Tibial nerve (tissue), 4 donors: ENCODE measurements around the gene GBE1. TPM values are rescaled to one million over a fixed set of nuclear protein-coding genes. Genes with fewer than 3 reads are reported as not detected.

ENCODE experiments used
- DNase-seq, 2 donors: peaks; one replicate each; pipeline ENCODE4 v3.0.0-alpha.2; 2019; ENCODE audit warnings: low spot score in 2 of 2
- H3K27ac ChIP-seq, 4 donors: fragments of 200-600 bp; sonication (generic) in 3 of 4; one replicate each; pipeline ENCODE4 v1.5.1; 2017 to 2019; ENCODE audit warnings: mild to moderate bottlenecking in 1 of 4
- H3K27me3 ChIP-seq, 2 donors: fragments of 200-600 bp; sonication (generic) in 1 of 2; one replicate each; pipeline versions ENCODE4 v1.5.1 to v1.6.0; 2017 to 2019
- H3K36me3 ChIP-seq, 3 donors: fragments of 200-600 bp; sonication (generic); one replicate each; pipeline ENCODE4 v1.5.1; 2018 to 2019
- H3K4me1 ChIP-seq, 4 donors: fragments of 200-600 bp; sonication (generic) in 3 of 4; one replicate each; pipeline ENCODE4 v1.5.1; 2017 to 2019
- H3K4me3 ChIP-seq, 4 donors: fragments of 200-600 bp; sonication (generic) in 3 of 4; one replicate each; pipeline ENCODE4 v1.5.1; 2017 to 2019; ENCODE audit warnings: mild to moderate bottlenecking in 1 of 4, moderate library complexity in 1 of 4
- H3K9me3 ChIP-seq, 4 donors: fragments of 200-600 bp; sonication (generic) in 3 of 4; one replicate each; pipeline ENCODE4 v1.5.1; 2017 to 2019
- CTCF ChIP-seq, 5 experiments: fragments of 200-600 bp in 3 of 5; fragments of 450-650 bp in 2 of 5; sonication (generic) in 3 of 5; IDR thresholded peaks; one replicate each; pipeline ENCODE4 v1.5.1; 2016 to 2019; ENCODE audit warnings: antibody characterized with exemption in 5 of 5, mild to moderate bottlenecking in 3 of 5, moderate library complexity in 2 of 5
- EP300 ChIP-seq, 2 donors: sonication (generic); formaldehyde crosslinking; IDR thresholded peaks; one replicate each; pipeline ENCODE4 v1.6.1; 2017; ENCODE audit warnings: antibody characterized with exemption in 2 of 2, mild to moderate bottlenecking in 1 of 2
- POLR2A ChIP-seq, 2 donors: fragments of 450-650 bp; IDR thresholded peaks; one replicate each; pipeline ENCODE4 v1.6.1; 2017; ENCODE audit warnings: antibody characterized with exemption in 2 of 2, mild to moderate bottlenecking in 2 of 2, moderate library complexity in 2 of 2
- WGBS, 2 donors: methylation state at CpG; one replicate each; pipeline ENCODE4 v1.1.5; 2018; 5-methylcytosine and 5-hydroxymethylcytosine counted together
- total RNA-seq, 4 donors: library from RNA; depleted of rRNA; stranded (reverse); fragments of >200 nt; gene quantifications; one replicate each; pipeline ENCODE4 v1.1.0, GENCODE V29; 2016

Gene GBE1
- total RNA-seq, 4 donors from 2014 or later, result 25.8 to 34.5 (median 31.3) TPM

GRCh38 chr3:81521855-81522254 is 239.6 kb downstream of the GBE1 start:
- peaks cover 0 to 7% (median 0%) of the 10 kb centered on the region in 3 donors for H3K36me3 ChIP-seq

GRCh38 chr3:81518945-81519344 is 242.5 kb downstream of the GBE1 start:
- H3K4me3 ChIP-seq, result no peak overlapping the region
- no peaks in the 10 kb centered on the region for H3K9me3 ChIP-seq
- no peak for DNase-seq
- no peak overlapping the region for H3K27ac ChIP-seq
- TF ChIP-seq EP300 (IDR thresholded peaks at IDR 0.05) (no peak), POLR2A (IDR thresholded peaks at IDR 0.05) (no peak), CTCF (IDR thresholded peaks at IDR 0.05) (no peak)
- no peaks in the 10 kb centered on the region for H3K27me3 ChIP-seq
- H3K36me3 ChIP-seq, result peaks cover 0 to 7% (median 0%) of the 10 kb centered on the region in 3 donors
- no peaks in the 10 kb centered on the region for H3K4me1 ChIP-seq

More at GRCh38 chr3:81521855-81522254, 239.6 kb downstream of the GBE1 start:
- no peak for DNase-seq
- no peaks in the 10 kb centered on the region for H3K4me1 ChIP-seq
- WGBS, 2 donors, result 59 to 60% methylated on average over 2 of the region's 2 CpGs
- peaks cover 0 to 3% (median 0%) of the 10 kb centered on the region in 4 donors for H3K9me3 ChIP-seq
- no peak overlapping the region for H3K4me3 ChIP-seq
- H3K27me3 ChIP-seq, result no peaks in the 10 kb centered on the region
- no peak overlapping the region for H3K27ac ChIP-seq
- TF ChIP-seq POLR2A (IDR thresholded peaks at IDR 0.05), result no peak
- TF ChIP-seq EP300 (IDR thresholded peaks at IDR 0.05), result no peak
- no peak for TF ChIP-seq CTCF (IDR thresholded peaks at IDR 0.05)

GRCh38 chr3:81516042-81516441 is 245.4 kb downstream of the GBE1 start:
- no peak overlapping the region for H3K27ac ChIP-seq
- H3K4me1 ChIP-seq, result no peaks in the 10 kb centered on the region
- H3K4me3 ChIP-seq, result no peak overlapping the region
- TF ChIP-seq EP300 (IDR thresholded peaks at IDR 0.05), result no peak
- TF ChIP-seq CTCF (IDR thresholded peaks at IDR 0.05), result no peak
- no peak for TF ChIP-seq POLR2A (IDR thresholded peaks at IDR 0.05)
- no peak for DNase-seq
- 76 to 78% methylated on average over 1 of the region's 1 CpG for WGBS, 2 donors
- H3K9me3 ChIP-seq, result no peaks in the 10 kb centered on the region
- H3K36me3 ChIP-seq, result peaks cover 0 to 13% (median 0%) of the 10 kb centered on the region in 3 donors
- H3K27me3 ChIP-seq, result no peaks in the 10 kb centered on the region

GRCh38 chr3:81513591-81513990 is 247.9 kb downstream of the GBE1 start:
- Histone ChIP-seq H3K36me3 (peaks cover 0 to 13% (median 0%) of the 10 kb centered on the region in 3 donors), H3K27me3 (no peaks in the 10 kb centered on the region), H3K9me3 (no peaks in the 10 kb centered on the region), H3K4me3 (no peak overlapping the region), H3K27ac (no peak overlapping the region), H3K4me1 (no peaks in the 10 kb centered on the region)
- DNase-seq, result no peak
- TF ChIP-seq CTCF (IDR thresholded peaks at IDR 0.05) (no peak), POLR2A (IDR thresholded peaks at IDR 0.05) (no peak), EP300 (IDR thresholded peaks at IDR 0.05) (no peak)
- 90 to 99% methylated on average over 2 of the region's 2 CpGs for WGBS, 2 donors

GRCh38 chr3:81503026-81503425 is 258.4 kb downstream of the GBE1 start:
- 94 to 98% methylated on average over 2 of the region's 2 CpGs for WGBS, 2 donors
- H3K27me3 ChIP-seq, result no peaks in the 10 kb centered on the region
- DNase-seq, result no peak
- H3K36me3 ChIP-seq, result peaks cover 0 to 34% (median 0%) of the 10 kb centered on the region in 3 donors
- no peak overlapping the region for H3K27ac ChIP-seq
- TF ChIP-seq EP300 (IDR thresholded peaks at IDR 0.05) (no peak), POLR2A (IDR thresholded peaks at IDR 0.05) (no peak)
- H3K4me1 ChIP-seq, result no peaks in the 10 kb centered on the region
- no peaks in the 10 kb centered on the region for H3K9me3 ChIP-seq
- H3K4me3 ChIP-seq, result no peak overlapping the region

- H3K4me3 ChIP-seq, result no peak overlapping the region
- no peaks in the 10 kb centered on the region for H3K9me3 ChIP-seq
- no peaks in the 10 kb centered on the region for H3K4me1 ChIP-seq
- H3K36me3 ChIP-seq, result peaks cover 0 to 35% (median 0%) of the 10 kb centered on the region in 3 donors
- TF ChIP-seq EP300 (IDR thresholded peaks at IDR 0.05), result no peak
- TF ChIP-seq POLR2A (IDR thresholded peaks at IDR 0.05), result no peak
- TF ChIP-seq CTCF (IDR thresholded peaks at IDR 0.05), result no peak
- H3K27me3 ChIP-seq, result no peaks in the 10 kb centered on the region
- 48 to 51% methylated on average over 1 of the region's 1 CpG for WGBS, 2 donors
- no peak overlapping the region for H3K27ac ChIP-seq
- no peak for DNase-seq
These were observed 259.2 kb downstream of the GBE1 start for GRCh38 chr3:81502236-81502635.
